K562 (cell line): ENCODE results near the gene AKT1S1. TPM values are rescaled to one million over a fixed set of nuclear protein-coding genes. Genes with fewer than 3 reads are reported as not detected.

ENCODE experiments used
- ATF2 ChIP-seq: sonication (generic); formaldehyde crosslinking; IDR thresholded peaks from 2 replicates; pipeline ENCODE4 v1.8.1; 2022; ENCODE audit warnings: missing genetic modification reagents
- E2F6 ChIP-seq, 2 experiments: IDR thresholded peaks; 2 replicates each; pipeline ENCODE4 v1.6.1; 2011; ENCODE audit warnings: borderline replicate concordance in 1 of 2, control low read depth in 1 of 2, low read depth in 1 of 2, low read length in 1 of 2, mild to moderate bottlenecking in 1 of 2, mixed read lengths in 1 of 2, moderate library complexity in 1 of 2; ENCODE audit not compliant: insufficient read depth in 1 of 2, insufficient read length in 1 of 2, poor library complexity in 1 of 2, severe bottlenecking in 1 of 2; ENCODE audit errors: extremely low read depth in 1 of 2
- HMGN3 ChIP-seq: IDR thresholded peaks from 2 replicates; pipeline ENCODE4 v1.6.1; 2011; ENCODE audit warnings: borderline replicate concordance, low read depth, mild to moderate bottlenecking, mixed read lengths, low read length; ENCODE audit not compliant: insufficient read length; ENCODE audit errors: extremely low read depth
- MGA ChIP-seq: fragments of 450-650 bp; IDR thresholded peaks from 2 replicates; pipeline ENCODE4 v1.6.1; 2016; ENCODE audit warnings: mild to moderate bottlenecking, moderate library complexity
- POLR2AphosphoS2 ChIP-seq: IDR thresholded peaks from 2 replicates; pipeline ENCODE4 v1.6.1; 2012; ENCODE audit warnings: low read length, improper control_type of control experiment
- PRPF4 ChIP-seq: fragments of 200-400 bp; formaldehyde crosslinking; IDR thresholded peaks from one replicate; pipeline ENCODE4 v1.6.1; 2017; ENCODE audit warnings: low read length, low read depth, mild to moderate bottlenecking; ENCODE audit not compliant: insufficient read depth, poor library complexity, severe bottlenecking
- XRCC3 ChIP-seq: fragments of 450-650 bp; IDR thresholded peaks from 2 replicates; pipeline ENCODE4 v1.6.1; 2017; ENCODE audit warnings: mild to moderate bottlenecking, moderate library complexity
- ZNF24 ChIP-seq: fragments of 450-650 bp; IDR thresholded peaks from 2 replicates; pipeline ENCODE4 v1.6.1; 2016
- ZNF740 ChIP-seq, 3 experiments: fragments of 200-800 bp in 1 of 3; sonication (Bioruptor generic) in 1 of 3; sonication (generic) in 1 of 3; formaldehyde crosslinking in 1 of 3; IDR thresholded peaks; 2 replicates each; pipeline versions ENCODE4 v1.6.1 to v1.8.0; 2016 to 2022; ENCODE audit warnings: mild to moderate bottlenecking in 2 of 3, missing compliant biosample characterization in 2 of 3, missing genetic modification characterization in 2 of 3, missing genetic modification reagents in 1 of 3
- polyA plus RNA-seq, 8 experiments: library from polyadenylated mRNA; depleted of rRNA in 4 of 8; stranded (reverse) in 5 of 8; unstranded in 3 of 8; fragments of >200 nt; fragmentation: Nextera tagmentation in 2 of 8; fragmentation: Illumina TruSeq in 1 of 8; extraction: Ambion mirVana in 2 of 8; extraction: Trizol in 1 of 8; gene quantifications; 2 replicates each; pipeline versions ENCODE4 v1.2.1 to v1.2.3, GENCODE V29; 2011 to 2014; ENCODE audit warnings: inconsistent platforms in 1 of 8, missing spikeins in 1 of 8
- total RNA-seq, 7 experiments: library from RNA; depleted of rRNA in 6 of 7; stranded (reverse); fragments of >200 nt in 6 of 7; fragmentation: Illumina TruSeq in 2 of 7; extraction: Trizol in 2 of 7; gene quantifications; 2 replicates each; pipeline versions ENCODE4 v1.2.1 to v1.2.3, GENCODE V29; 2011 to 2021; ENCODE audit warnings: low replicate concordance in 1 of 7

The AKT1S1 gene
- total and polyA plus RNA-seq, 9 of the 15 experiments (the other 6 are each of a cell fraction or from before 2014, with no cell fraction given), result 1.2 to 50.3 (median 17.1) TPM

GRCh38 chr19:49866933-49867782 is 10.0 kb downstream of the AKT1S1 start, which contains the start of gene PNKP (continued):
- no peak; the same call in 1 of the 2 replicates for TF ChIP-seq MGA
- TF ChIP-seq HMGN3, result peak; percentile 84
- TF ChIP-seq POLR2AphosphoS2, result peak; percentile 82; the same call in 1 of the 2 replicates
- TF ChIP-seq ATF2 (CRISPR knock-in tag), result no peak
- no peak for TF ChIP-seq PRPF4
- TF ChIP-seq XRCC3, result no peak
- no peak for TF ChIP-seq ZNF740 (CRISPR knock-in tag; IDR thresholded peaks at IDR 0.05)
- TF ChIP-seq ZNF740 (tag; IDR thresholded peaks at IDR 0.05), result no peak
- TF ChIP-seq E2F6 (IDR thresholded peaks at IDR 0.05; ENCODE audit: borderline replicate concordance in 1 of 2, extremely low read depth in 1 of 2, insufficient read depth in 1 of 2, insufficient read length in 1 of 2, low read depth in 1 of 2, low read length in 1 of 2, poor library complexity in 1 of 2, severe bottlenecking in 1 of 2), result peak; percentile 47 to 77
- TF ChIP-seq ZNF24, result no peak
